B cell (primary cell): Measurements from ENCODE around the gene RAB3C.

ENCODE experiments used
- EZH2 ChIP-seq: IDR thresholded peaks from 2 replicates; pipeline ENCODE4 v1.6.1; 2012; ENCODE audit warnings: borderline replicate concordance, low read depth, mild to moderate bottlenecking, moderate library complexity, low read length; ENCODE audit not compliant: insufficient read depth, poor library complexity, severe bottlenecking
- TF ChIP-seq, protein P1 (sequence below): fragments of 200-600 bp; IDR thresholded peaks from one replicate; pipeline ENCODE4 v1.8.0; 2022; ENCODE audit warnings: antibody characterized with exemption, mild to moderate bottlenecking

GRCh38 chr5:58775701-58776262 lies 192.9 kb downstream of the RAB3C start:
- no peak for TF ChIP-seq EZH2
- TF ChIP-seq, protein P1, sequence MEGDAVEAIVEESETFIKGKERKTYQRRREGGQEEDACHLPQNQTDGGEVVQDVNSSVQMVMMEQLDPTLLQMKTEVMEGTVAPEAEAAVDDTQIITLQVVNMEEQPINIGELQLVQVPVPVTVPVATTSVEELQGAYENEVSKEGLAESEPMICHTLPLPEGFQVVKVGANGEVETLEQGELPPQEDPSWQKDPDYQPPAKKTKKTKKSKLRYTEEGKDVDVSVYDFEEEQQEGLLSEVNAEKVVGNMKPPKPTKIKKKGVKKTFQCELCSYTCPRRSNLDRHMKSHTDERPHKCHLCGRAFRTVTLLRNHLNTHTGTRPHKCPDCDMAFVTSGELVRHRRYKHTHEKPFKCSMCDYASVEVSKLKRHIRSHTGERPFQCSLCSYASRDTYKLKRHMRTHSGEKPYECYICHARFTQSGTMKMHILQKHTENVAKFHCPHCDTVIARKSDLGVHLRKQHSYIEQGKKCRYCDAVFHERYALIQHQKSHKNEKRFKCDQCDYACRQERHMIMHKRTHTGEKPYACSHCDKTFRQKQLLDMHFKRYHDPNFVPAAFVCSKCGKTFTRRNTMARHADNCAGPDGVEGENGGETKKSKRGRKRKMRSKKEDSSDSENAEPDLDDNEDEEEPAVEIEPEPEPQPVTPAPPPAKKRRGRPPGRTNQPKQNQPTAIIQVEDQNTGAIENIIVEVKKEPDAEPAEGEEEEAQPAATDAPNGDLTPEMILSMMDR, result no peak
